ENCODE results near the gene ZRANB1.

DNA sequence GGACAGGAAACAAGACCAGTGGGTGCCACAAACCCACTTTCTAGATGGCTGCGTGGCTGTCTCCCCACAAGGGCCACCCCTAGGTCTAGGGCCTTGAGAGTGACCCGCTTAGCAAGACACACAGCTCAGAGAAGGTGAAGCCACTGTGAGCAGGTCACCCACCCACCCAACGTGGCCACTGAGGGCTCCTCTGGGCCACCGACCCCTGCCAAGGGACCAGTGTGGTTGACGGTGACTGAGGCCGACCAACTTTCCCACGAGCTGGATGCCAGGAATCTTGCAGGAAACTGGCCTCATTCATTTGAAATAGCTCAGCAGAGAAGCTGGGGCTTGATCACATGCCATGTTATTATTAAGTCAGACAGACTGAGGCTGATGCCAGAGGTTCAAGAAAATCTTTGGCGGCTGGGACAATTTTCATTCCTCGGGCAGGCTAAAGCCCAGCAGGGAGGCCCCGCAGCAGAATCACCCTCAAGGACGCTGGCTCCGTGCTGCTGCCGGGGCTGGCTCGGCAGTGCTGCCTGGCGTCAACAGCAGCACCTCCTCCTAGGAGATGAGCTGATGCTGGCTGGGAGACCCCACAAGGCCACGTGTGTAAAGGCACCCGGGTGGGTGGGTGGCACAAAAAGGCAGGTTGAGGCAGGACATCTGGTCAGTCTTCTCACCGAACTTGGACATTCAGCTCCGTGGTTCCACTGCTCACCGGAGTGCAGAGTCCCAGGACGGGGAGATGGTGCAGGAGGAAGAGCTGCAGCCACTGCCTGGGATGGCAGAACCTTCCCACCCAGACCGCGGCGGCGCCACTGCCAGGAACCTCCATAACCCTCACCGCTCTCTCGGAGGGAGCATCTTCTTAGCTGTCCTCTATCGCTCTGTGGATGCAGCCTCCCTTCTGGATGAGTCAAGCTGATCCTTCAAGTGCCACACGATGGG lies 57.8 kb downstream of the ZRANB1 start:
- TF ChIP-seq RAD21 (IDR thresholded peaks at IDR 0.05; ENCODE audit: low read length) (no peak), CTCF (conservative IDR thresholded peaks at IDR 0.05; ENCODE audit: low read depth, low read length) (no peak), ELK1 (IDR thresholded peaks at IDR 0.05; ENCODE audit: borderline replicate concordance, low read depth, low read length) (no peak), POLR2A (IDR thresholded peaks at IDR 0.05; ENCODE audit: low read depth, low read length) (0 out of 2 replicates have a peak, but pooled peaks have one; percentile 15), CEBPB (IDR thresholded peaks at IDR 0.05; ENCODE audit: low read depth, low read length) (no peak), MAFK (IDR thresholded peaks at IDR 0.05; ENCODE audit: low read depth, low read length) (no peak), MAZ (IDR thresholded peaks at IDR 0.05; ENCODE audit: borderline replicate concordance, low read depth, low read length) (no peak), SMC3 (IDR thresholded peaks at IDR 0.05; ENCODE audit: low read depth, low read length) (0 out of 2 replicates have a peak, but pooled peaks have one; percentile 16), RFX5 (IDR thresholded peaks at IDR 0.05; ENCODE audit: low read depth, low read length) (no peak), MXI1 (IDR thresholded peaks at IDR 0.05; ENCODE audit: borderline replicate concordance, low read depth, low read length) (0 out of 2 replicates have a peak, but pooled peaks have one; percentile 36)
- TF ChIP-seq, protein P1, sequence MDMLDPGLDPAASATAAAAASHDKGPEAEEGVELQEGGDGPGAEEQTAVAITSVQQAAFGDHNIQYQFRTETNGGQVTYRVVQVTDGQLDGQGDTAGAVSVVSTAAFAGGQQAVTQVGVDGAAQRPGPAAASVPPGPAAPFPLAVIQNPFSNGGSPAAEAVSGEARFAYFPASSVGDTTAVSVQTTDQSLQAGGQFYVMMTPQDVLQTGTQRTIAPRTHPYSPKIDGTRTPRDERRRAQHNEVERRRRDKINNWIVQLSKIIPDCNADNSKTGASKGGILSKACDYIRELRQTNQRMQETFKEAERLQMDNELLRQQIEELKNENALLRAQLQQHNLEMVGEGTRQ (IDR thresholded peaks at IDR 0.05; ENCODE audit: low read depth, low read length) = peak; percentile 67

Measured in IMR-90 (cell line).